Activated CD8-positive, alpha-beta T cell treated with anti-CD3 and anti-CD28 coated beads, Interleukin-2, amount 10 ng/mL, durations not matched to agents 7 days and 5 days (primary cell): Measurements from ENCODE around the gene PREP. TPM values are rescaled to one million over a fixed set of nuclear protein-coding genes. Genes with fewer than 3 reads are reported as not detected.
"Not testable (repeated sequence)": the region's sequence is repeated elsewhere in the genome, so short reads cannot be mapped to it uniquely, and the experiment has no call there.

Experiments
- ATAC-seq: fragments of 150-1000 bp; cut with Tn5 transposase; one replicate; pipeline ENCODE4 v1.10.0; 2021; ENCODE audit warnings: moderate library complexity
- CTCF ChIA-PET: fragments of 350-600 bp; sonication (Branson Sonifier 250); formaldehyde crosslinking; loops from one replicate; lab custom pipeline; 2021; ENCODE audit warnings: antibody characterized with exemption; lab: Charles Lee
- POLR2A ChIA-PET: fragments of 350-600 bp; sonication (Branson Sonifier 250); formaldehyde crosslinking; loops from one replicate; lab custom pipeline; 2021; ENCODE audit warnings: antibody characterized with exemption; lab: Charles Lee
- DNase-seq: peaks from one replicate; pipeline ENCODE4 v3.0.0-alpha.2; 2020
- H3K27ac Mint-ChIP-seq: one replicate; pipeline ENCODE4 v1.8.0; 2021; ENCODE audit warnings: mild to moderate bottlenecking, mixed read lengths
- H3K27me3 Mint-ChIP-seq: one replicate; pipeline ENCODE4 v1.8.0; 2021; ENCODE audit warnings: low read depth, mixed read lengths
- H3K36me3 Mint-ChIP-seq: one replicate; pipeline ENCODE4 v1.8.0; 2021; ENCODE audit warnings: low read depth, mixed read lengths
- H3K4me1 Mint-ChIP-seq: one replicate; pipeline ENCODE4 v1.8.0; 2021; ENCODE audit warnings: low read depth, mixed read lengths
- H3K4me3 Mint-ChIP-seq: one replicate; pipeline ENCODE4 v1.8.0; 2021; ENCODE audit warnings: mild to moderate bottlenecking, mixed read lengths
- H3K9me3 Mint-ChIP-seq: one replicate; pipeline ENCODE4 v1.8.0; 2022; ENCODE audit warnings: mixed read lengths; ENCODE audit not compliant: insufficient read depth
- total RNA-seq, 2 experiments: library from RNA; stranded (reverse); gene quantifications; one replicate each; pipeline ENCODE4 v1.2.3, GENCODE V29; 2021

PREP gene
- total RNA-seq, 2 experiments from 2014 or later: 42.8 to 44.1 TPM

- ATAC-seq, DNase-seq, POLR2A ChIA-PET, H3K4me3 Mint-ChIP-seq, H3K27me3 Mint-ChIP-seq, CTCF ChIA-PET, H3K27ac Mint-ChIP-seq, H3K4me1 Mint-ChIP-seq, H3K9me3 Mint-ChIP-seq: not testable (repeated sequence)
- H3K36me3 Mint-ChIP-seq: peaks cover 46% of the 10 kb centered on the region
Observed at GRCh38 chr6:105338350-105338983, 64.4 kb downstream of the PREP start.

- Mint-ChIP-seq H3K27ac (no peak overlapping the region), H3K36me3 (peaks cover 45% of the 10 kb centered on the region), H3K4me3 (no peak overlapping the region), H3K9me3 (no peaks in the 10 kb centered on the region), H3K4me1 (peaks cover 2% of the 10 kb centered on the region), H3K27me3 (no peaks in the 10 kb centered on the region)
- ChIA-PET CTCF (no interaction called here), POLR2A (no interaction called here)
- ATAC-seq: no peak
- no peak for DNase-seq
Observed at GRCh38 chr6:105336986-105337385, 65.9 kb downstream of the PREP start.

GRCh38 chr6:105332576-105332975 lies 70.3 kb downstream of the PREP start:
- DNase-seq: no peak
- Mint-ChIP-seq H3K9me3 (no peaks in the 10 kb centered on the region), H3K4me3 (no peak overlapping the region), H3K27me3 (no peaks in the 10 kb centered on the region), H3K36me3 (peaks cover 46% of the 10 kb centered on the region), H3K4me1 (no peaks in the 10 kb centered on the region), H3K27ac (no peak overlapping the region)
- POLR2A ChIA-PET: no interaction called here
- ATAC-seq: no peak
- CTCF ChIA-PET: no interaction called here

GRCh38 chr6:105331927-105332326 lies 71.0 kb downstream of the PREP start:
- ATAC-seq (no peak), DNase-seq (no peak)
- H3K27me3 Mint-ChIP-seq: no peaks in the 10 kb centered on the region
- H3K9me3 Mint-ChIP-seq: no peaks in the 10 kb centered on the region
- H3K27ac Mint-ChIP-seq: no peak overlapping the region
- peaks cover 41% of the 10 kb centered on the region for H3K36me3 Mint-ChIP-seq
- H3K4me3 Mint-ChIP-seq: no peak overlapping the region
- H3K4me1 Mint-ChIP-seq: no peaks in the 10 kb centered on the region
- ChIA-PET POLR2A (no interaction called here), CTCF (no interaction called here)

GRCh38 chr6:105330913-105331312 lies 72.0 kb downstream of the PREP start:
- H3K9me3 Mint-ChIP-seq: no peaks in the 10 kb centered on the region
- no peak overlapping the region for H3K4me3 Mint-ChIP-seq
- DNase-seq (no peak), ATAC-seq (no peak)
- H3K27ac Mint-ChIP-seq: no peak overlapping the region
- CTCF ChIA-PET: no interaction called here
- peaks cover 42% of the 10 kb centered on the region for H3K36me3 Mint-ChIP-seq
- POLR2A ChIA-PET: no interaction called here
- peaks cover 2% of the 10 kb centered on the region for H3K4me1 Mint-ChIP-seq
- no peaks in the 10 kb centered on the region for H3K27me3 Mint-ChIP-seq

GRCh38 chr6:105330364-105330763 lies 72.5 kb downstream of the PREP start:
- no peaks in the 10 kb centered on the region for H3K27me3 Mint-ChIP-seq
- DNase-seq (no peak), ATAC-seq (no peak)
- ChIA-PET CTCF (no interaction called here), POLR2A (interaction anchor here (0.6 kb wide), 1 partner anchor 16 kb away, joined by 3 read pairs; no protein-coding TSS in a partner anchor)
- H3K9me3 Mint-ChIP-seq: no peaks in the 10 kb centered on the region
- peaks cover 2% of the 10 kb centered on the region for H3K4me1 Mint-ChIP-seq
- peaks cover 45% of the 10 kb centered on the region for H3K36me3 Mint-ChIP-seq
- no peak overlapping the region for H3K27ac Mint-ChIP-seq
- H3K4me3 Mint-ChIP-seq: no peak overlapping the region

GRCh38 chr6:105326833-105327770 lies 75.8 kb downstream of the PREP start:
- ATAC-seq: no peak
- Mint-ChIP-seq H3K27ac (no peak overlapping the region), H3K27me3 (no peaks in the 10 kb centered on the region), H3K4me3 (no peak overlapping the region), H3K36me3 (peaks cover 44% of the 10 kb centered on the region), H3K4me1 (peaks cover 2% of the 10 kb centered on the region), H3K9me3 (no peaks in the 10 kb centered on the region)
- POLR2A ChIA-PET: no interaction called here
- no peak for DNase-seq
- CTCF ChIA-PET: interaction anchor here (1.2 kb wide), 1 partner anchor 96 kb away, joined by 3 read pairs; no protein-coding TSS in a partner anchor

- POLR2A ChIA-PET: no interaction called here
- no peak overlapping the region for H3K27ac Mint-ChIP-seq
- peaks cover 2% of the 10 kb centered on the region for H3K4me1 Mint-ChIP-seq
- H3K27me3 Mint-ChIP-seq: no peaks in the 10 kb centered on the region
- no peaks in the 10 kb centered on the region for H3K9me3 Mint-ChIP-seq
- CTCF ChIA-PET: interaction anchor here (1.2 kb wide), 1 partner anchor 97 kb away, joined by 3 read pairs; no protein-coding TSS in a partner anchor
- H3K4me3 Mint-ChIP-seq: no peak overlapping the region
- peaks cover 41% of the 10 kb centered on the region for H3K36me3 Mint-ChIP-seq
- ATAC-seq: no peak
- no peak for DNase-seq
Observed at GRCh38 chr6:105326216-105326615, 76.7 kb downstream of the PREP start.

- peaks cover 32% of the 10 kb centered on the region for H3K36me3 Mint-ChIP-seq
Observed at GRCh38 chr6:105324386-105324950, 78.4 kb downstream of the PREP start.

GRCh38 chr6:105322499-105323225 lies 80.2 kb downstream of the PREP start:
- ATAC-seq (no peak), DNase-seq (no peak)
- Mint-ChIP-seq H3K9me3 (no peaks in the 10 kb centered on the region), H3K27ac (no peak overlapping the region), H3K36me3 (peaks cover 30% of the 10 kb centered on the region), H3K4me3 (no peak overlapping the region), H3K4me1 (peaks cover 2% of the 10 kb centered on the region), H3K27me3 (no peaks in the 10 kb centered on the region)
- ChIA-PET POLR2A (no interaction called here), CTCF (no interaction called here)

More at GRCh38 chr6:105324386-105324950, 78.4 kb downstream of the PREP start:
- Mint-ChIP-seq H3K27me3 (no peaks in the 10 kb centered on the region), H3K4me3 (no peak overlapping the region), H3K27ac (no peak overlapping the region), H3K9me3 (no peaks in the 10 kb centered on the region), H3K4me1 (peaks cover 2% of the 10 kb centered on the region)
- no peak for DNase-seq
- CTCF ChIA-PET: interaction anchor here (0.9 kb wide), 1 partner anchor 35 kb away, joined by 3 read pairs; no protein-coding TSS in a partner anchor
- POLR2A ChIA-PET: no interaction called here
- ATAC-seq: no peak

GRCh38 chr6:105321728-105322127 lies 81.2 kb downstream of the PREP start:
- H3K27me3 Mint-ChIP-seq: no peaks in the 10 kb centered on the region
- H3K4me1 Mint-ChIP-seq: peaks cover 2% of the 10 kb centered on the region
- ChIA-PET CTCF (no interaction called here), POLR2A (interaction anchor here (1.0 kb wide), 1 partner anchor 38 kb away, joined by 3 read pairs; no protein-coding TSS in a partner anchor)
- ATAC-seq: no peak
- H3K4me3 Mint-ChIP-seq: no peak overlapping the region
- peaks cover 29% of the 10 kb centered on the region for H3K36me3 Mint-ChIP-seq
- no peak for DNase-seq
- H3K27ac Mint-ChIP-seq: no peak overlapping the region
- H3K9me3 Mint-ChIP-seq: no peaks in the 10 kb centered on the region
